KOPT-K1 (cell line): ENCODE results near the gene TPP1.

Experiments used
- H3K27ac ChIP-seq: fragments of 200-600 bp; sonication (generic); 2 replicates; pipeline ENCODE4 v1.5.1; 2016; ENCODE audit warnings: antibody characterized with exemption, mild to moderate bottlenecking, low read depth, low read length; ENCODE audit not compliant: poor library complexity, severe bottlenecking
- H3K36me3 ChIP-seq: fragments of 200-600 bp; sonication (generic); 2 replicates; pipeline ENCODE4 v1.5.1; 2017; ENCODE audit warnings: antibody characterized with exemption, mild to moderate bottlenecking, low read length, moderate library complexity; ENCODE audit not compliant: insufficient read depth
- H3K9me3 ChIP-seq: fragments of 200-600 bp; sonication (generic); 2 replicates; pipeline ENCODE4 v1.5.1; 2017; ENCODE audit warnings: antibody characterized with exemption, low read length, mild to moderate bottlenecking; ENCODE audit not compliant: insufficient read depth, poor library complexity, severe bottlenecking

TPP1 gene

DNA sequence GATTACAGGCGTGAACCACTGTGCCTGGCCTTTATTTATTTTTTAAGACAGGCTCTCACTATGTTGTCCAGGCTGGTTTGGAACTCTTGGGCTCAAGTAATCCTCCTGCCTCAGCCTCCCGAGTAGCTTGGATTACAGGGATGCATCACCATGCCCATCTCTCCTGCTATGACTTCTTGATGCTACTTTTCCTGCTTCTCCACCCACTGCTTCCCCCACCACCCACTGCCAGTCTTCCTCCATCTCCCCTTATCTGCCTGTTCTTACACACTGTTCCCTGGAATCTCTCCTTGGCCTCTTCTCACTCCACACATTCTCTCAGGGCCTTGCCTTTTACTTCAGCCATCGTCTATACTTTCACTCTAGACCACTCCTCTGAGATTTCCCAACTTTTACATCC, 17.3 kb upstream of the TPP1 start:
- no peak overlapping the region for H3K27ac ChIP-seq
- no peaks in the 10 kb centered on the region for H3K9me3 ChIP-seq
- H3K36me3 ChIP-seq, result peaks cover 12% of the 10 kb centered on the region; the same call in 1 of the 2 replicates

DNA sequence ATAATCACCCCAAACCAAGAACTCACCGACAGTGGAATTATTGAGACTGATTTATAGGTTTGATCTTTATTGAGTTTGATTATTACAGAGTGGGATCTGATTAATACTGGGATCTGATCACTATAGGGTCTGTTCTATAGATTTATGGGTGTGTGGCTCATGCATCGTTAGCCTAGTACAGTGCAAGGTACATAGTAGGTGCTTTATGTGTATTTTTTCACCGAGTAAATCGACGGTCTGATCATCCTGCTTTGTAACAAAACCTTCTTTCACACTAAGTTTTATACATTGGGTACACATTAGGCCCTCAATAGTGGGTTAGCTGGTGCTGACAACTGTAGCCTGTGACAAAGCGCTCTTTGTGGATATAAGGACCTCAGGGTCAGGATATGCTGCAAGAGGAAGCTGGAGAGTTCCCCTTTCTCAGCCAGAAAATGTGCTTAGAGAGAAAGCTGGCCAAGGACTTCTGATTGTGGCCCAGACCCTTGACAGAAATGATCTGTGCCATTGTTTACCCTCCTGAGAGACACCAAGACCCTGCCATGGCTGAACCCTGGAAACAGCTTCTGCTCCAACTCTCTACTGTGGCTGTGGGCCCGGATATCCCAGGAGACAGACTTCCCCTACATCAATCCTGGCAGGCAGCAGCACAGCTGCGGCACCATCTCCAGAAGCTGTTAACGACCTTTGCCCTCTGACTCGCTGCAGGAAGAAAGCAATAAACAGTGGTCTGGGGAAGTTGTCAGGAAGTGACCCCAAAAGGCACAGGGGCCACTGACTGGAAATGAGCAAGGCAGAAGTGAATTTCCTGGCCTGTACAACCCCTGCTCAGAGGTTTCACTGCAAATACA, 16.1 kb upstream of the TPP1 start:
- Histone ChIP-seq H3K27ac (no peak overlapping the region), H3K36me3 (peaks cover 21% of the 10 kb centered on the region; the same call in 1 of the 2 replicates), H3K9me3 (no peaks in the 10 kb centered on the region)

- Histone ChIP-seq H3K36me3 (peaks cover 20% of the 10 kb centered on the region; the same call in 1 of the 2 replicates), H3K9me3 (no peaks in the 10 kb centered on the region), H3K27ac (no peak overlapping the region)
These were observed 15.3 kb upstream of the TPP1 start for GRCh38 chr11:6634534-6634933.

- Histone ChIP-seq H3K27ac (no peak overlapping the region), H3K9me3 (no peaks in the 10 kb centered on the region), H3K36me3 (peaks cover 27% of the 10 kb centered on the region; the same call in 1 of the 2 replicates)
These were observed 14.5 kb upstream of the TPP1 start for GRCh38 chr11:6633422-6634408.

GRCh38 chr11:6632116-6633073, 13.2 kb upstream of the TPP1 start:
- peak overlapping the region; percentile 22 for H3K27ac ChIP-seq
- peaks cover 27% of the 10 kb centered on the region; the same call in 1 of the 2 replicates for H3K36me3 ChIP-seq

GRCh38 chr11:6631361-6631890, 12.2 kb upstream of the TPP1 start:
- H3K36me3 ChIP-seq, result peaks cover 34% of the 10 kb centered on the region; the same call in 1 of the 2 replicates
- no peaks in the 10 kb centered on the region for H3K9me3 ChIP-seq
- no peak overlapping the region for H3K27ac ChIP-seq

More at GRCh38 chr11:6632116-6633073, 13.2 kb upstream of the TPP1 start:
- no peaks in the 10 kb centered on the region for H3K9me3 ChIP-seq

- Histone ChIP-seq H3K27ac (no peak overlapping the region), H3K36me3 (peaks cover 41% of the 10 kb centered on the region; the same call in 1 of the 2 replicates)
These were observed 11.5 kb upstream of the TPP1 start for GRCh38 chr11:6630632-6631291.

GRCh38 chr11:6629892-6630631, 10.8 kb upstream of the TPP1 start:
- Histone ChIP-seq H3K27ac (no peak overlapping the region), H3K36me3 (peaks cover 48% of the 10 kb centered on the region; the same call in 1 of the 2 replicates), H3K9me3 (no peaks in the 10 kb centered on the region)

More at GRCh38 chr11:6630632-6631291, 11.5 kb upstream of the TPP1 start:
- H3K9me3 ChIP-seq, result no peaks in the 10 kb centered on the region

DNA sequence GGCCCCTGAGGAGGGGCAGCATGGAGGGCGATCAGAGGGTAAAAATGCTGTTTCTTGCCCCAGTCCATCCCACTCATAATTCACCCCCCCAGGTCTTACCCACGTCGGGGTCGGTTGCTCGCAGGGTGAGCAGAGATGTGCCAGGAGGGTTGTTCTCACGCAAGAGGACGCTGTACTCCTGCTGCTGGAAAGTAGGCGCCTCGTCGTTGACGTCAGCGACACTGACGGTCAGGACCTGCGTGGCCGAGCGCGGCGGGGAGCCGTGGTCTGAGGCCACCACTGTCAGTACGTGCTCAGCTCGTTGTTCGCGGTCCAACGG, 10.3 kb upstream of the TPP1 start:
- Histone ChIP-seq H3K36me3 (peaks cover 50% of the 10 kb centered on the region; the same call in 1 of the 2 replicates), H3K27ac (no peak overlapping the region), H3K9me3 (no peaks in the 10 kb centered on the region)

GRCh38 chr11:6628526-6628925, 9.3 kb upstream of the TPP1 start:
- Histone ChIP-seq H3K9me3 (no peaks in the 10 kb centered on the region), H3K36me3 (peaks cover 53% of the 10 kb centered on the region; the same call in 1 of the 2 replicates), H3K27ac (no peak overlapping the region)

DNA sequence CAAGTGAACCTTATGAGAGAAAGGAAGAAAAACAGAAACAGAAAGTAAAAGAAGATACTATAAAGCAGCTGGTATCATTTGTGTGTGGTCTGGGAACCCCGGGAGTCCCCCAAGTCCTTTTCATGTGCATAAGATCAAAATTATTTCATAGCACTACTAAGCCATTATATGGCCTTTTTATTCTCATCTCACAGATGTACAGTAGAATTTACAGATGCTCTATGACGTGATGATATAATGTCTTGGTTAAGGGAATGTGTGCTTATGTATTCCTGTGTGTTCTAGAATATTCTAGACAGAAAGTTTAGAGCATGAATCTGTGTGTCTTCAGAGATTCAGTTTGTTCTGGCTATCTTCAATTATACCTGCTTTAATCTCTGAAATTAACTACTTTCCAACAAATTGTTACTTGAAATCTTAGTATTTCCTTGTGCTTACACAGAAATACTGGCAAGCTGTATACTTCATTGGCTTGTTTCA, 8.6 kb upstream of the TPP1 start:
- H3K36me3 ChIP-seq, result peaks cover 53% of the 10 kb centered on the region; the same call in 1 of the 2 replicates
- no peaks in the 10 kb centered on the region for H3K9me3 ChIP-seq
- peak overlapping the region; percentile 41 for H3K27ac ChIP-seq

GRCh38 chr11:6626971-6627761, 7.9 kb upstream of the TPP1 start:
- H3K36me3 ChIP-seq, result peaks cover 53% of the 10 kb centered on the region; the same call in 1 of the 2 replicates
- no peaks in the 10 kb centered on the region for H3K9me3 ChIP-seq
- H3K27ac ChIP-seq, result peak overlapping the region; percentile 41
